Upper lobe of left lung (tissue), 6 donors: ENCODE measurements around the gene MICALL1. TPM values are rescaled to one million over a fixed set of nuclear protein-coding genes. Genes with fewer than 3 reads are reported as not detected.
"Not testable (repeated sequence)": the region's sequence is repeated elsewhere in the genome, so short reads cannot be mapped to it uniquely, and the experiment has no call there.

Experiments used
- ATAC-seq, 2 donors: fragments of 200-7000 bp; cut with Tn5 transposase; one replicate each; pipeline ENCODE4 v1.9.1; 2022; ENCODE audit warnings: mild to moderate bottlenecking in 2 of 2, moderate library complexity in 2 of 2; ENCODE audit not compliant: low FRiP score in 2 of 2
- DNase-seq, 2 donors: peaks; one replicate each; pipeline ENCODE4 v3.0.0-alpha.2; 2019 to 2020
- H3K27ac ChIP-seq, 4 donors: fragments of 200-600 bp; sonication (generic); one replicate each; pipeline ENCODE4 v1.5.1; 2016 to 2019
- H3K27me3 ChIP-seq, 4 donors: fragments of 200-600 bp; sonication (generic); one replicate each; pipeline ENCODE4 v1.5.1; 2017 to 2019
- H3K36me3 ChIP-seq, 4 donors: fragments of 200-600 bp; sonication (generic); one replicate each; pipeline ENCODE4 v1.5.1; 2016 to 2019
- H3K4me1 ChIP-seq, 4 donors: fragments of 200-600 bp; sonication (generic); one replicate each; pipeline ENCODE4 v1.5.1; 2018 to 2019
- H3K4me3 ChIP-seq, 4 donors: fragments of 200-600 bp; sonication (generic); one replicate each; pipeline ENCODE4 v1.5.1; 2017 to 2019; ENCODE audit warnings: mild to moderate bottlenecking in 2 of 4, moderate library complexity in 1 of 4
- H3K9me3 ChIP-seq, 4 donors: fragments of 200-600 bp; sonication (generic); one replicate each; pipeline ENCODE4 v1.5.1; 2018 to 2019
- CTCF ChIP-seq, 6 experiments: fragments of 450-650 bp in 4 of 6; fragments of 200-600 bp in 2 of 6; sonication (generic) in 2 of 6; IDR thresholded peaks; one replicate each; pipeline ENCODE4 v1.5.1; 2016 to 2019; ENCODE audit warnings: antibody characterized with exemption in 6 of 6
- EP300 ChIP-seq, 4 donors: sonication (generic); formaldehyde crosslinking; IDR thresholded peaks; one replicate each; pipeline ENCODE4 v1.5.1; 2017; ENCODE audit warnings: antibody characterized with exemption in 4 of 4, control low read depth in 2 of 4
- POLR2A ChIP-seq, 4 donors: fragments of 450-650 bp; IDR thresholded peaks; one replicate each; pipeline ENCODE4 v1.5.1; 2016 to 2017; ENCODE audit warnings: antibody characterized with exemption in 4 of 4, mild to moderate bottlenecking in 2 of 4
- POLR2AphosphoS5 ChIP-seq, 2 donors: sonication (generic); formaldehyde crosslinking; IDR thresholded peaks; one replicate each; pipeline ENCODE4 v1.5.1; 2017; ENCODE audit warnings: antibody characterized with exemption in 2 of 2
- WGBS, 2 donors: methylation state at CpG; one replicate each; pipeline ENCODE4 v1.1.5; 2017 to 2018; 5-methylcytosine and 5-hydroxymethylcytosine counted together
- total RNA-seq, 6 donors: library from RNA; depleted of rRNA in 4 of 6; stranded (reverse); fragments of >200 nt in 4 of 6; gene quantifications; one replicate each; pipeline versions ENCODE4 v1.1.0 to v1.2.1, GENCODE V29; 2016 to 2021
- donor health status: DM: no; HTN: no; CAD: no; lungs with moderate emphysema.
- donor health status: DM: no; HTN: yes; CAD: no; lungs with severe emphysema.

MICALL1 gene
- total RNA-seq, 6 donors from 2014 or later, result 24.3 to 47.1 (median 37.3) TPM

DNA sequence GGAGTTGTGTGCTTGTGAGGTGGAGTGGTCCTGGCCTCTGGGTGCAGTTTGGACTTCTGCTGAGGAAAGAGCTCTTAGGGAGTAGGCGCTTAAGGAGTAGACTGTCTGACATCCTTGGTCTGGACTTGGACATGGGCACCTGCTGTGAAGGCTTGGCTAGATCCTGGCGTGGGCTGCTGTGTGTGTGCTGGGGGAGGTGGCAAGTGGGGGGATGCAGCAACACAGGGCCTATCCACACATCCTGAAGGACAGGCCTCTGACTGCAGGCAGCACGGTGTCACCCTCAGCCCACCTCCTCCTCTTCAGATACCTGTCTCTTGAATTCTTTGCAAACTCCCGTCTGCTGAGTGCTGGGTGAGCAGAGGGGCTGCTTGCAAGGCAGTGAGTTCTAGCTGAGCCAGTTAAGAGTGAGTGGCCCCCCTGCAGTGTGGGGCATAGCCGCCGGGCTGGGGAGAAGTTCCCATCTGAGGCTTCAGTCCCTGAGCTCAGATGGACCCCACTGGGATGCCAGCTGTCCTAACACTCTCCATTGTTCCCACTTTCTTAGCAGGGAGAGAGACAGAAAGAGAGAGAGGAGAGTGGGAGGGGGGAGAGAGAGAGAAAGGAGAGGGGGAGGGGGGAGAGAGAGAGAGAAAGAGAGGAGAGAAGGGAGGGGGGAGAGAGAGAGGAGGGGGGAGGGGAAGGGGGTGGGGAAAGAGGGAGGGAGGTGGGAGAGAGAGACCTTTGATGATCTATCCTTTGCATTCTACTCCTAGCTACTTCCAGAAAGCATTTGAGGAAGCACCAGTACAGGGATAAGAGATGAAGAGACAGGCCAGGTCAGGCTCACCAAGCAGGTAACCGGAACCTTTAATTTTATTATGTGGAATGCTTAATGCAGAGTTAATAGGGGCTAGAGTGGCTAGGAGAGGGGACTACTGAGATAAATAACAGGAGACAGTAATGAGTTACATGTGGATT, 65.7 kb downstream of the MICALL1 start:
- WGBS, 2 donors, result 86 to 90% methylated on average over 4 to 7 of the region's 7 CpGs
- TF ChIP-seq POLR2A (IDR thresholded peaks at IDR 0.05) (no peak), POLR2AphosphoS5 (IDR thresholded peaks at IDR 0.05) (no peak), EP300 (IDR thresholded peaks at IDR 0.05) (no peak), CTCF (IDR thresholded peaks at IDR 0.05) (no peak)
- H3K27me3 ChIP-seq, result no peaks in the 10 kb centered on the region
- H3K36me3 ChIP-seq, result peaks cover 6 to 47% (median 27%) of the 10 kb centered on the region in 4 donors
- ATAC-seq, result no peak
- no peaks in the 10 kb centered on the region for H3K9me3 ChIP-seq
- H3K4me3 ChIP-seq, result no peak overlapping the region
- DNase-seq, result no peak
- H3K27ac ChIP-seq, result no peak overlapping the region
- H3K4me1 ChIP-seq, result no peaks in the 10 kb centered on the region

DNA sequence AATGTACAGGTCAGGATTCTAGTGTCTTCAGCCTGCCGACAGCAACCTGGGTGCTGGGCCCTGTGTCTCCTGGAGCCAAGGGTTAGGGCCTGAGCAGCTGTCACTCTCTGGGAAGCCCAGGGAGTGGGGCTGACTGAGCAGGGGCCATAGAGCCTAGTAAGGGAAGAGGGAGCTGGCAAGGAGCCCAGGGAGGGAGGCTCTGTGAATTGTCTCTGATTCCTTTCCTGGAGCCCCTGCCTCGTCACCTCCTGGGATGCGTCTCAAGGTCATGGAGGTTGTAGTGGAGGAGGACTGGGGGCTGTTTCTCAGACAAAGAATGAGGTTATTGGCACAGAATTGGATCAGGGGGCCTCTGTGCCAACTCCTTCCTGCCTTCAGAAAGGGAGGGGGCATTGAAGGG, 66.4 kb downstream of the MICALL1 start:
- WGBS, 2 donors, result 70% methylated on average over 3 of the region's 3 CpGs
- H3K4me3 ChIP-seq, result no peak overlapping the region
- H3K27me3 ChIP-seq, result no peaks in the 10 kb centered on the region
- DNase-seq (no peak), ATAC-seq (no peak)
- no peaks in the 10 kb centered on the region for H3K4me1 ChIP-seq
- H3K27ac ChIP-seq, result no peak overlapping the region
- TF ChIP-seq POLR2A (IDR thresholded peaks at IDR 0.05) (no peak), CTCF (IDR thresholded peaks at IDR 0.05) (no peak), EP300 (IDR thresholded peaks at IDR 0.05) (no peak), POLR2AphosphoS5 (IDR thresholded peaks at IDR 0.05) (no peak)
- H3K36me3 ChIP-seq, result peaks cover 4 to 39% (median 21%) of the 10 kb centered on the region in 4 donors
- no peaks in the 10 kb centered on the region for H3K9me3 ChIP-seq

DNA sequence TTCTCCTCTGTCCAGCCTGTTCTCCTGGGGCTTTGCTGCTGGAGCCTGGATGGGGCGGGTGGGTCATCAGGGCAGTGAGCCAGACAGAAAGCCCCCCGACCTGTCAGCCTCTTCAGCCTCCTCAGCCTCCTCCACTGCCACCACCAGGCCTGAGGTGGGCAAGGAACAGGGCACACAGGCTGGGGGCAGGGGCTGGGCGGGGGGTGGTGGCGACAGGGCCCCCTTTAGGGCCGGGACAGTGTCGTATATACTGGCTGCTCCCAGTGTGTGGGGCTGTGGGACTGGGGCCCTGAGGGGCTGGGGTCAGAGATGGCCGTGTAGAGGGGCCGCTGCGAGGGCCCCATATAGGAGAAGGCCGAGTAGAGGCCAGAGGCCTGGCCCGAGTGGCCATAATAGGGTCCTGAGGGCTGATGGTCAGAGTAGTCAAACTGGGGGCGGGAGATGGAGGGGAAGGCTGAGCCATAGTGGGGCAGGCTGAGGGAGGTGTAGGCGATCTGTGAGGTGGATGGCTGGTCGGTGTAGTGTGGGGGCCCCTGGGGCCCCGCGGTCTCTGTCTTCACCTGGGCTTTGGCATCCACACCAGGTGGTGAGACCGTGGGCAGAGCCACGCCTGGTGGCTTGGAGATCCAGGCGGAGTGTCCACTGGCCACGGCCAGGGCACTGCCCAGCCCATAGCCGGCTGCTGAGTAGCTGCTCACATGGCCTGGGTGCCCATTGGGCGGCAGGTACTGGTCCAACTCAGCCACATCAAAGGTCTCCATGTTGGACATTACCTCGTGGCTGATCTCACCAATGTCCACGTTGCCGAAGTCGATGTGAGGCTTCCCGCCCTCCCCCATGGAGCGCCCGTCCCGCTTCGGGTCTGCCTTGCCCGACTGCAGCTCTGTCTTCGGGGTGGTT, 67.4 kb downstream of the MICALL1 start:
- H3K4me1 ChIP-seq, result no peaks in the 10 kb centered on the region
- no peak for TF ChIP-seq POLR2AphosphoS5 (IDR thresholded peaks at IDR 0.05)
- TF ChIP-seq EP300 (IDR thresholded peaks at IDR 0.05), result no peak
- TF ChIP-seq CTCF (IDR thresholded peaks at IDR 0.05), result no peak
- TF ChIP-seq POLR2A (IDR thresholded peaks at IDR 0.05), result no peak
- H3K4me3 ChIP-seq, result no peak overlapping the region
- H3K36me3 ChIP-seq, result peaks cover 0 to 29% (median 12%) of the 10 kb centered on the region in 4 donors
- WGBS, 2 donors, result 93 to 95% methylated on average over 27 to 29 of the region's 33 CpGs
- peak; percentile 24 to 38 for ATAC-seq
- no peaks in the 10 kb centered on the region for H3K9me3 ChIP-seq
- no peak overlapping the region for H3K27ac ChIP-seq
- H3K27me3 ChIP-seq, result no peaks in the 10 kb centered on the region
- DNase-seq, result peak in 1 of 2 donors; percentile 65

DNA sequence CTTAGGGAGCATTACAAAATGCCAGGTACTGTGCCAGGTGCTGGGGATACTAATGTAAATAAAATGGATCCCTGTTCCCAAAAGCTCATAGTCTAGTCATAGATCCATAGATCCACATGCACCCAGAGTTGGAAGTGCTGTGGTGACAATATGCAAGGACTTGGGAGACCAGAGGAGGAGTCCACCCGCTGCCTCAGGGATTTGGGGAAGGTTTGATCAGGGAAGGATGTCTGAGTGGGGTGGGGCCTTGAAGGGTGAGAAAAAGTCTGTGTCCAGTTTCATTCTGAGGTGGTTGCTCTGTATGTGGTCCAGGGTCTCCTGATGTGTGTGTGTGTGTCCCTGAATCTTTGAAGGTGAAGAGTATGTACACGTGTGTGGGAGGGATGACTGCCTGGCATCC, 69.1 kb downstream of the MICALL1 start:
- H3K36me3 ChIP-seq, result peaks cover 0 to 17% (median 3%) of the 10 kb centered on the region in 4 donors
- H3K9me3 ChIP-seq, result no peaks in the 10 kb centered on the region
- no peak overlapping the region for H3K27ac ChIP-seq
- WGBS, 2 donors, result 88 to 100% methylated on average over 2 of the region's 2 CpGs
- no peaks in the 10 kb centered on the region for H3K4me1 ChIP-seq
- TF ChIP-seq POLR2A (IDR thresholded peaks at IDR 0.05) (no peak), CTCF (IDR thresholded peaks at IDR 0.05) (no peak), EP300 (IDR thresholded peaks at IDR 0.05) (no peak), POLR2AphosphoS5 (IDR thresholded peaks at IDR 0.05) (no peak)
- H3K4me3 ChIP-seq, result no peak overlapping the region
- H3K27me3 ChIP-seq, result no peaks in the 10 kb centered on the region
- DNase-seq (no peak), ATAC-seq (no peak)

DNA sequence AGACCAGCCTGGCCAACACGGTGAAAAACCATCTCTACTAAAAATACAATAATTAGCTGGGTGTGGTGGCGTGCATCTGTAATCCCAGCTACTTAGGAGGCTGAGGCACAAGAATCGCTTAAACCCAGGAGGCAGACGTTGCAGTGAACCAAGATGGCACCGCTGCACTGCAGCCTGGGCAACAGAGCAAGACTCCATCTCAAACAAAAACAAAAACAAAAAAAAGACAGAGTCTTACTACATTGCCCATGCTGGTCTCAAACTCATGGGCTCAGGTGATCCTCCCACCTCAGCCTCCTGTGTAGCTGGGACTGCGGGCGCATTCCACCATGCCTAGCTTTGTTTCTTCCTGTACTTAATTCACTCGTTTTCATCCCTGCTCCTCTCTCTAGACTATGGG, 69.9 kb downstream of the MICALL1 start:
- H3K4me1 ChIP-seq, DNase-seq, H3K9me3 ChIP-seq, H3K27ac ChIP-seq, H3K27me3 ChIP-seq, H3K4me3 ChIP-seq, ATAC-seq: not testable (repeated sequence)
- H3K36me3 ChIP-seq, result peaks cover 0 to 14% (median 3%) of the 10 kb centered on the region in 4 donors
- 96 to 97% methylated on average over 8 of the region's 8 CpGs for WGBS, 2 donors
